Measurements from ENCODE around the gene HDAC9.

- TF ChIP-seq, protein P1, sequence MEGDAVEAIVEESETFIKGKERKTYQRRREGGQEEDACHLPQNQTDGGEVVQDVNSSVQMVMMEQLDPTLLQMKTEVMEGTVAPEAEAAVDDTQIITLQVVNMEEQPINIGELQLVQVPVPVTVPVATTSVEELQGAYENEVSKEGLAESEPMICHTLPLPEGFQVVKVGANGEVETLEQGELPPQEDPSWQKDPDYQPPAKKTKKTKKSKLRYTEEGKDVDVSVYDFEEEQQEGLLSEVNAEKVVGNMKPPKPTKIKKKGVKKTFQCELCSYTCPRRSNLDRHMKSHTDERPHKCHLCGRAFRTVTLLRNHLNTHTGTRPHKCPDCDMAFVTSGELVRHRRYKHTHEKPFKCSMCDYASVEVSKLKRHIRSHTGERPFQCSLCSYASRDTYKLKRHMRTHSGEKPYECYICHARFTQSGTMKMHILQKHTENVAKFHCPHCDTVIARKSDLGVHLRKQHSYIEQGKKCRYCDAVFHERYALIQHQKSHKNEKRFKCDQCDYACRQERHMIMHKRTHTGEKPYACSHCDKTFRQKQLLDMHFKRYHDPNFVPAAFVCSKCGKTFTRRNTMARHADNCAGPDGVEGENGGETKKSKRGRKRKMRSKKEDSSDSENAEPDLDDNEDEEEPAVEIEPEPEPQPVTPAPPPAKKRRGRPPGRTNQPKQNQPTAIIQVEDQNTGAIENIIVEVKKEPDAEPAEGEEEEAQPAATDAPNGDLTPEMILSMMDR (IDR thresholded peaks at IDR 0.05) = no peak
- TF ChIP-seq EZH2phosphoT487 (IDR thresholded peaks at IDR 0.05) = no peak
- no peak for TF ChIP-seq EZH2 (IDR thresholded peaks at IDR 0.05)
These were observed 350.2 kb downstream of the HDAC9 start for GRCh38 chr7:18845700-18846099.
